HUES6 (cell line): ENCODE measurements around the gene APPL1.
"Not testable (repeated sequence)": the region's sequence is repeated elsewhere in the genome, so short reads cannot be mapped to it uniquely, and the experiment has no call there.

ENCODE experiments used
- H3K27ac ChIP-seq: 2 replicates; pipeline ENCODE4 v1.7.0; 2013; ENCODE audit warnings: low read depth, mild to moderate bottlenecking, low read length, inconsistent platforms
- H3K27me3 ChIP-seq: 2 replicates; pipeline ENCODE4 v1.6.1; 2013; ENCODE audit warnings: low read length; ENCODE audit not compliant: control insufficient read depth, insufficient read depth
- H3K36me3 ChIP-seq: 2 replicates; pipeline ENCODE4 v1.6.1; 2013; ENCODE audit warnings: low read length; ENCODE audit not compliant: control insufficient read depth, insufficient read depth
- H3K4me1 ChIP-seq: 2 replicates; pipeline ENCODE4 v1.6.1; 2013; ENCODE audit warnings: low read length; ENCODE audit not compliant: control insufficient read depth, insufficient read depth
- H3K4me3 ChIP-seq: 2 replicates; pipeline ENCODE4 v1.5.1; 2013; ENCODE audit warnings: low read depth, low read length
- H3K9ac ChIP-seq: one replicate; pipeline ENCODE4 v1.6.1; 2013; ENCODE audit warnings: mild to moderate bottlenecking, low read length
- H3K9me3 ChIP-seq: 2 replicates; pipeline ENCODE4 v1.6.1; 2013; ENCODE audit warnings: low read depth, low read length; ENCODE audit not compliant: control insufficient read depth, insufficient read depth

The APPL1 gene

DNA sequence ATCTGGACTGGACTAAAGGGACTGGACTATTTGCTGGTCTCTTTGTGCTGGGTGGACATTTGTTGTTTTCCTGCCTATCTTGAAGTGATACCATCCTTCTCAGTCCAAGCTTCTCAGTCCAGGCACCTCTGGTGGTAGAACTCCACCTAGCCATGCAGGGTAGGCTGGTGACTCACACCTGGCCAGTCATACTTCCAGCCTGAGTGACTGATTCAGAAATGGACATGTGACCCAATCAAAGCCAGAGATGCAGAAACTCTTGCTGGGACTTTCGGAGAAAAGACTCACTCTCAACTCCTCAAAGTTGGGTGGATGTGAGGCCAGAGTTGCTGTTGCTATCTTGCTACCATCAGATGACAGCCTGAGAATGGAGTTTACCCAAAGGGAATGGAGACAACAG, 70.5 kb downstream of the APPL1 start:
- H3K27me3 ChIP-seq, result no peaks in the 10 kb centered on the region; the same call in 1 of the 2 replicates
- no peaks in the 10 kb centered on the region for H3K36me3 ChIP-seq
- no peak overlapping the region for H3K9ac ChIP-seq
- no peak overlapping the region for H3K4me3 ChIP-seq
- no peaks in the 10 kb centered on the region for H3K9me3 ChIP-seq
- no peaks in the 10 kb centered on the region for H3K4me1 ChIP-seq
- no peak overlapping the region for H3K27ac ChIP-seq

GRCh38 chr3:57303520-57303919, 76.0 kb downstream of the APPL1 start:
- not testable (repeated sequence) for H3K36me3 ChIP-seq, H3K27me3 ChIP-seq, H3K27ac ChIP-seq, H3K9me3 ChIP-seq, H3K4me1 ChIP-seq, H3K4me3 ChIP-seq, H3K9ac ChIP-seq

GRCh38 chr3:57309769-57310360, 82.3 kb downstream of the APPL1 start:
- no peaks in the 10 kb centered on the region for H3K36me3 ChIP-seq
- H3K9ac ChIP-seq, result no peak overlapping the region
- H3K27me3 ChIP-seq, result no peaks in the 10 kb centered on the region
- no peaks in the 10 kb centered on the region for H3K9me3 ChIP-seq
- no peak overlapping the region for H3K27ac ChIP-seq
- H3K4me1 ChIP-seq, result no peaks in the 10 kb centered on the region
- no peak overlapping the region for H3K4me3 ChIP-seq

- Histone ChIP-seq H3K27ac (no peak overlapping the region), H3K9ac (no peak overlapping the region), H3K9me3 (no peaks in the 10 kb centered on the region), H3K4me1 (no peaks in the 10 kb centered on the region), H3K4me3 (no peak overlapping the region), H3K27me3 (no peaks in the 10 kb centered on the region), H3K36me3 (no peaks in the 10 kb centered on the region)
Observed at GRCh38 chr3:57314204-57314603, 86.7 kb downstream of the APPL1 start.
